GM18502 (cell line): ENCODE measurements around the gene CD82.
"Not testable (repeated sequence)": the region's sequence is repeated elsewhere in the genome, so short reads cannot be mapped to it uniquely, and the experiment has no call there.

Experiments used
- ATAC-seq: cut with Tn5 transposase; IDR thresholded peaks from one replicate; pipeline ENCODE4 v1.9.1; 2021; ENCODE audit warnings: mild to moderate bottlenecking; ENCODE audit not compliant: unreplicated experiment, poor library complexity

Gene CD82

GRCh38 chr11:44627165-44627789, 61.8 kb downstream of the CD82 start:
- no peak for ATAC-seq

- ATAC-seq, result peak; percentile 80
These were observed 62.7 kb downstream of the CD82 start for GRCh38 chr11:44627911-44628729.

- ATAC-seq, result peak; percentile 30
These were observed 63.6 kb downstream of the CD82 start for GRCh38 chr11:44628730-44629700.

- no peak for ATAC-seq
These were observed 64.4 kb downstream of the CD82 start for GRCh38 chr11:44629732-44630345.

- ATAC-seq, result no peak
These were observed 65.2 kb downstream of the CD82 start for GRCh38 chr11:44630511-44631210.

- ATAC-seq, result no peak
These were observed 66.4 kb downstream of the CD82 start for GRCh38 chr11:44631831-44632230.

- ATAC-seq, result no peak
These were observed 67.1 kb downstream of the CD82 start for GRCh38 chr11:44632466-44633123.

GRCh38 chr11:44633641-44634040, 68.2 kb downstream of the CD82 start:
- ATAC-seq, result no peak

GRCh38 chr11:44634401-44635281, 69.2 kb downstream of the CD82 start:
- no peak for ATAC-seq

GRCh38 chr11:44637487-44637886, 72.0 kb downstream of the CD82 start:
- ATAC-seq, result no peak

- ATAC-seq, result no peak
These were observed 72.6 kb downstream of the CD82 start for GRCh38 chr11:44638032-44638431.

GRCh38 chr11:44643217-44643616, 77.8 kb downstream of the CD82 start:
- ATAC-seq, result no peak

GRCh38 chr11:44645827-44646226, 80.4 kb downstream of the CD82 start:
- no peak for ATAC-seq

- not testable (repeated sequence) for ATAC-seq
These were observed 81.9 kb downstream of the CD82 start for GRCh38 chr11:44647255-44647955.

- ATAC-seq, result no peak
These were observed 82.6 kb downstream of the CD82 start for GRCh38 chr11:44648109-44648508.

- ATAC-seq, result no peak
These were observed 86.2 kb downstream of the CD82 start for GRCh38 chr11:44651535-44652155.
